Measurements from ENCODE around the gene KRTAP5-1. TPM values are rescaled to one million over a fixed set of nuclear protein-coding genes. Genes with fewer than 3 reads are reported as not detected.

Gene KRTAP5-1
- polyA plus RNA-seq, 2 of the 4 experiments (the other 2 are of a cell fraction): not detected

DNA sequence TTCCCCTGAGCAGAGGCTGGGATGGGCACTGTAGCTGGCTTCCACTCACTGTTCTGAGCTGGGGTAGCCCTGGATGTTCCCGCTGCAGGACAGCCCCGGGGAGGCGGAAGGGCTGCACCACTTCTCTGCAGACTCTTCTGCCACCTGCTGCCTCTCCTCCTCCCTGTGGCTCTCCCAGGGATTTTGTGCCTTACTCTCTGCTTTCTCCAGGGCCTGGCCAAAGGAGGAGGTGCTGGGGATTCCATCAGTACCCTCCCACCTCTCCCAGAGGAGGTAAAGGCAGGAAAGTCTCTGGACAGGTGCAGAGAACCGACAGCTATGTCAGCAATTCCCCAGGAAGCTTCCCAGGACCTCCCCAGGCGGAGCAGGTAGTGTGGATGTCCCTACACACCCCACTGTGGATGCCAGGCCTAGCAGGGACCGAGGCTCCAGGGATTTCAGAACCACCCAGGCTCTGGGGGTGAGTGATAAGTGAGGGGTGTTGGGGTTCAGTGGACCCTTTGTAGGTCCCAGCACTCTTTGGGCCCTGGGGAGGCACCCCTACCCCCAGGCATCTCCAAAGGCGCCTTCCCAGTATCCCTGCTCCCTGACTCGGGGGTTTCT, 24.3 kb downstream of the KRTAP5-1 start:
- ChIA-PET POLR2A (interaction anchor here (1.7 kb wide), 1 partner anchor 9 kb away, joined by 3 read pairs; no protein-coding TSS in a partner anchor), CTCF (interaction anchor here (1.5 to 26.3 kb wide), 4 partner anchors 8 to 18 kb away, joined by 3 to 719 read pairs (median 39); no protein-coding TSS in a partner anchor)
- H3K4me2 ChIP-seq: no peak overlapping the region
- 82% methylated on average over 8 of the region's 8 CpGs for WGBS (ENCODE audit: missing lambda C conversion rate)
- ATAC-seq: peak in 1 of 2 experiments; percentile 15; a peak in 1 of 6 replicates
- H3K4me1 ChIP-seq: peaks cover 52% of the 10 kb centered on the region
- DNase-seq (ENCODE audit: low read depth in 1 of 2, low spot score in 1 of 2): no peak
- no peak for FAIRE-seq
- peak overlapping the region; percentile 86 to 90; a peak in 4 of 6 replicates for H3K27ac ChIP-seq
- H3K9me3 ChIP-seq: no peaks in the 10 kb centered on the region
- no peak overlapping the region for H3K4me3 ChIP-seq
- TF ChIP-seq HOXB13 (CRISPR knock-in tag; IDR thresholded peaks at IDR 0.05; ENCODE audit: low read depth) (no peak), KDM1A (IDR thresholded peaks at IDR 0.05; ENCODE audit: low read depth) (no peak), HOXA7 (CRISPR knock-in tag; IDR thresholded peaks at IDR 0.05) (no peak), ATOH8 (CRISPR knock-in tag; IDR thresholded peaks at IDR 0.05; ENCODE audit: low read depth) (no peak), CBX8 (IDR thresholded peaks at IDR 0.05) (no peak), EP300 (IDR thresholded peaks at IDR 0.05) (no peak)

DNA sequence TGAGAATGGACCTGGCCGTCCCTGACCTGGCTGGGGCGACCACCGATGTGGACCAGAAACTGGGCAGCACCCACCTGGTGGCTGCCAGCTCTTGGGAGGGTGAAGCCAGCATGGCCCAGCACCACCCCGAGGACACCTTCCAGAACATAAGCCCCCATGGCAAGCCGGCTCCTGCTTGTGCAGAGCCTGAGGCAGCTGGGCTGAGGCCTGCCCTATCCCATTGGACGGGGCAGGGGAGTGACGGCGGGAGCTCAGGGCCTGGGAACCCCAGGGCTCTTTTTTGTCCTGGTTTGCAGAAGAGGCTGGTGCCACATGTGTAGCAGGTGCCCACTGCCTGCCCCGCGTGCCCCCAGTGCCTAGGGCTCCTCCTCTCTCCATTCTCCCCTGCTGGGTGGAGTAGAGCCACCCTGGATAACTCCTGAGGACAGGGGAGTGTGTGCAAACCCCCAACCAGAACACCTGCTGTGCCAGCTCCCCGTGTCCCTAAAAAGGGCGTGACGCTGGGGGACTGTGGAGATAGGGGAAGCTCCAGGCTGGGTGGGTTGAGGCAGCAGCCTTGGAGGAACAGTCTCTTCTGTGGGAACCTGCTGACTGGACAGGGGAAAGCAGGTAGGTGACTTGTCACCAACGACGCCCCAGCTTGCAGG, 25.0 kb downstream of the KRTAP5-1 start:
- H3K9me3 ChIP-seq: no peaks in the 10 kb centered on the region
- 89% methylated on average over 12 of the region's 15 CpGs for whole genome bisulfite sequencing (ENCODE audit: missing lambda C conversion rate)
- H3K27ac ChIP-seq: peak overlapping the region; percentile 86 to 90
- TF ChIP-seq CHD4 (IDR thresholded peaks at IDR 0.05; ENCODE audit: borderline replicate concordance) (no peak), JUN (IDR thresholded peaks at IDR 0.05) (no peak), RFX5 (IDR thresholded peaks at IDR 0.05) (no peak), CEBPB (IDR thresholded peaks at IDR 0.05) (no peak), KDM1A (IDR thresholded peaks at IDR 0.05; ENCODE audit: low read depth) (no peak), ATOH8 (CRISPR knock-in tag; IDR thresholded peaks at IDR 0.05; ENCODE audit: low read depth) (no peak), EP300 (IDR thresholded peaks at IDR 0.05) (no peak)
- H3K4me1 ChIP-seq: peaks cover 57% of the 10 kb centered on the region
- no peak overlapping the region for H3K4me3 ChIP-seq
- FAIRE-seq: no peak
- no peak for DNase-seq (ENCODE audit: low read depth in 1 of 2, low spot score in 1 of 2)
- CTCF ChIA-PET: interaction anchor here (1.0 to 26.3 kb wide), 8 partner anchors 9 to 596 kb away, joined by 3 to 719 read pairs (median 8); no protein-coding TSS in a partner anchor
- peak overlapping the region; percentile 87; the same call in 2 of the 3 replicates for H3K4me2 ChIP-seq
- 0 out of 6 replicates have a peak, but pooled peaks of 1 of the 2 experiments have one; percentile 3 for ATAC-seq
- POLR2A ChIA-PET: interaction anchor here (1.0 to 1.7 kb wide), 2 partner anchors 10 to 12 kb away, joined by 3 to 4 read pairs; partner anchors contain the start of gene DUSP8

DNA sequence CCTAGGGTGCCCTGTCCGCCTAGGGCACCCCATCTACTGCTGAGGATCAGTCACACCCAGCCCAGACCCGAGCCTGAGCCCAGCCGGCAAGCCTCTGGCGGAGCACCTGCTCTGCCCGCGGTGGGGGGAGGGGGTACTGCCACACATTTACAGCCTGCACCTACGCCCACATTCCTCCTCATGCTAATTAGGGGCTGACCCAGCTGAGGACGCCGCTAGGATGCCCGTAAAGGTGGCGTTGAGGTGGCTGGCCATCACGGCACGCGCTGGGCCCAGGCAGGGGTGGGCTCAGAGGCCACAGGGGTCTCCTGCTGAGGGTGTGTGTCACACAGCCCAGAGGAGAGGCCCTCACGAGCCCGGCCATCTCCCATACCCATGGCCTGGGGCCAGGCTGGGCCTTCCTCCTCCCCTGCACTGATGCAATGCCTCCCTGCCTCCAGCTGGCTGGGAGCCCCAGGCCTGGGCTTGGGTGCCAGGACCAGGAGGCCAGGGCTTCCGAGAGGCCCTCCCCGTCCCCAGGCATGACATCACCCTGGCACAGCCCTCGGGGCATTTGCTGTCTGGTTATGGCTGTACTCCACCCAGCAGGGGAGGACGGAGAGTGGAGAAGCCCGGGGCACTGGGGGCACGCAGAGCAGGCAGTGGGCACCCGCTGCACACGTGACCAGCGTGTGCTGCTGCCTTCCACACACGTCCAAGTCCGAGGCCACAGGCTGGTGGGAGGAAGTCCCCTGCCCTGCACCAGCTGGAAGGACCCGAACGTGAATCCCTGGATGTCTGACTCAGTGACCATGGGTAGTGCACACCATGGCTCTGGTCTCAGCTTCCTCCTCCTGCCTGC, 25.8 kb downstream of the KRTAP5-1 start:
- DNase-seq (ENCODE audit: low read depth in 1 of 2, low spot score in 1 of 2): peak; percentile 65 to 74
- H3K4me3 ChIP-seq: peak overlapping the region; percentile 21; the same call in 2 of the 3 replicates
- TF ChIP-seq CEBPB (IDR thresholded peaks at IDR 0.05) (0 out of 4 replicates have a peak, but pooled peaks of 1 of the 2 experiments have one; percentile 15), FOSL2 (IDR thresholded peaks at IDR 0.05) (no peak), FOSL2 (CRISPR knock-in tag; IDR thresholded peaks at IDR 0.05) (peak; percentile 11), EP300 (IDR thresholded peaks at IDR 0.05) (peak in 1 of 2 experiments; percentile 31; a peak in 2 of 5 replicates), JUN (IDR thresholded peaks at IDR 0.05) (peak; percentile 38 to 41; a peak in 1 of 5 replicates), JUNB (IDR thresholded peaks at IDR 0.05) (0 out of 2 replicates have a peak, but pooled peaks have one; percentile 19), CHD4 (IDR thresholded peaks at IDR 0.05; ENCODE audit: borderline replicate concordance) (no peak)
- no peak for FAIRE-seq
- peak overlapping the region; percentile 86 to 90 for H3K27ac ChIP-seq
- H3K4me2 ChIP-seq: peak overlapping the region; percentile 87
- ATAC-seq: peak; percentile 41 to 45
- 30% methylated on average over 13 of the region's 29 CpGs for WGBS (ENCODE audit: missing lambda C conversion rate)
- POLR2A ChIA-PET: interaction anchor here (1.0 to 1.7 kb wide), 3 partner anchors 11 to 13 kb away, joined by 3 to 4 read pairs (median 3); partner anchors contain the start of gene DUSP8
- H3K4me1 ChIP-seq: peaks cover 57% of the 10 kb centered on the region
- CTCF ChIA-PET: interaction anchor here (1.0 to 26.3 kb wide), 8 partner anchors 9 to 597 kb away, joined by 3 to 719 read pairs (median 8); no protein-coding TSS in a partner anchor
- no peaks in the 10 kb centered on the region for H3K9me3 ChIP-seq

Measured in A549 (cell line).